ENCODE data around the gene COASY. TPM values are rescaled to one million over a fixed set of nuclear protein-coding genes. Genes with fewer than 3 reads are reported as not detected.

The COASY gene
- total RNA-seq, 1 donor from 2014 or later: 49.4 TPM

- H3K4me3 ChIP-seq (ENCODE audit: low read depth, low read length): no peak overlapping the region
- DNase-seq (ENCODE audit: low read depth): no peak
- TF ChIP-seq CTCF (conservative IDR thresholded peaks at IDR 0.05; ENCODE audit: low read depth, low read length): no peak
Measured at GRCh38 chr17:42522263-42522790, 39.6 kb upstream of the COASY start.

- DNase-seq (ENCODE audit: low read depth): no peak
- H3K4me3 ChIP-seq (ENCODE audit: low read depth, low read length): no peak overlapping the region
- TF ChIP-seq CTCF (conservative IDR thresholded peaks at IDR 0.05; ENCODE audit: low read depth, low read length): no peak
Measured at GRCh38 chr17:42522798-42523278, 39.1 kb upstream of the COASY start.

- no peak for DNase-seq (ENCODE audit: low read depth)
- H3K4me3 ChIP-seq (ENCODE audit: low read depth, low read length): no peak overlapping the region
- TF ChIP-seq CTCF (conservative IDR thresholded peaks at IDR 0.05; ENCODE audit: low read depth, low read length): no peak
Measured at GRCh38 chr17:42525221-42525620, 36.7 kb upstream of the COASY start.

- DNase-seq (ENCODE audit: low read depth): no peak
- no peak for TF ChIP-seq CTCF (conservative IDR thresholded peaks at IDR 0.05; ENCODE audit: low read depth, low read length)
- no peak overlapping the region for H3K4me3 ChIP-seq (ENCODE audit: low read depth, low read length)
Measured at GRCh38 chr17:42526031-42526444, 35.9 kb upstream of the COASY start.

GRCh38 chr17:42527932-42528331 is 34.0 kb upstream of the COASY start:
- DNase-seq (ENCODE audit: low read depth): no peak
- no peak overlapping the region for H3K4me3 ChIP-seq (ENCODE audit: low read depth, low read length)
- no peak for TF ChIP-seq CTCF (conservative IDR thresholded peaks at IDR 0.05; ENCODE audit: low read depth, low read length)

- TF ChIP-seq CTCF (conservative IDR thresholded peaks at IDR 0.05; ENCODE audit: low read depth, low read length): no peak
- no peak for DNase-seq (ENCODE audit: low read depth)
- no peak overlapping the region for H3K4me3 ChIP-seq (ENCODE audit: low read depth, low read length)
Measured at GRCh38 chr17:42529061-42529460, 32.9 kb upstream of the COASY start.

- no peak for DNase-seq (ENCODE audit: low read depth)
- no peak overlapping the region for H3K4me3 ChIP-seq (ENCODE audit: low read depth, low read length)
- no peak for TF ChIP-seq CTCF (conservative IDR thresholded peaks at IDR 0.05; ENCODE audit: low read depth, low read length)
Measured at GRCh38 chr17:42530952-42531454, 30.9 kb upstream of the COASY start.
